HG03280 (cell line): ENCODE data around the gene REG4.
"Not testable (repeated sequence)": the region's sequence is repeated elsewhere in the genome, so short reads cannot be mapped to it uniquely, and the experiment has no call there.

Experiments used
- ATAC-seq: cut with Tn5 transposase; IDR thresholded peaks from one replicate; pipeline ENCODE4 v1.9.1; 2021; ENCODE audit warnings: mild to moderate bottlenecking, moderate library complexity; ENCODE audit not compliant: unreplicated experiment

The REG4 gene

GRCh38 chr1:119808491-119808890 lies 2.8 kb downstream of the REG4 start:
- ATAC-seq = no peak

DNA sequence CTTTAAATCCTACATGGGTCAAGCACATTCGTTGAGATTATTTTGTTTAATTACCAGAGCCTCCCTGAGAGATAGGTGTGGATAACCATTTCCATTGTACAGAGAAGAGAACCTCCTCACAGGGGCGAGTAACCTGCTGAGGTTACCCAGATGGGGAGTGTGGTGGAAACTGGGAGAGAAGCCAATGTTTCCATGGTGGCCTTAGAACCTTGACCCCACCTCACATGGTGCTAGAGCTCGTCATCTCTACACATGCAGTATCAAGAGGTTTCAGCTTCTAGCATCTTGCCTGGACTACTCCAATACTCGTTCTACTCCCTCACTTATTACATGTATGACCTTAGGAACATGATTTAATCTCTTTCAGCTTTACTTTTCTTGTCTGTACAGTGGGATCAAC lies 4.8 kb downstream of the REG4 start:
- no peak for ATAC-seq

DNA sequence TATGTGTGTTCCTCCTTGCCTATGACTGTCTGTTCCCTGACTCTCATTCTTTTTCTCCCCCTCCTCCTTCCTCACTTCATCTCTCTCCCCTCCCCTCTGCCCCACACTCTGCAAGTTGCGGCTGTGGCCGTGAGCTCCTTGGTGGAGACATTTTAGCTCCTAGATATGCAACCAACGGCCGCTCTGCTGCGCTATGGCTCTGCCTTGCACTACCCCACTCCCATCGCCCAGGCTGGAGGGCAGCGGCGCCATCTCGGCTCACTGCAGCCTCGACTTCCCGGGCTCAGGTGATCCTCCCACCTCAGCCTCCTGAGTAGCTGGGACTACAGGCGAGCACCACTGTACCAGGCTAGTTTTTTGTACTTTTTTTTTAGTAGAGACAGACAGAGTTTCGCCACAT lies 5.5 kb downstream of the REG4 start:
- no peak for ATAC-seq

- no peak for ATAC-seq
Measured at GRCh38 chr1:119805247-119805646, 6.0 kb downstream of the REG4 start.

GRCh38 chr1:119799599-119800177 lies 11.6 kb downstream of the REG4 start:
- no peak for ATAC-seq

- no peak for ATAC-seq
Measured at GRCh38 chr1:119799003-119799402, 12.3 kb downstream of the REG4 start.

- no peak for ATAC-seq
Measured at GRCh38 chr1:119797606-119798005, 13.7 kb downstream of the REG4 start.

DNA sequence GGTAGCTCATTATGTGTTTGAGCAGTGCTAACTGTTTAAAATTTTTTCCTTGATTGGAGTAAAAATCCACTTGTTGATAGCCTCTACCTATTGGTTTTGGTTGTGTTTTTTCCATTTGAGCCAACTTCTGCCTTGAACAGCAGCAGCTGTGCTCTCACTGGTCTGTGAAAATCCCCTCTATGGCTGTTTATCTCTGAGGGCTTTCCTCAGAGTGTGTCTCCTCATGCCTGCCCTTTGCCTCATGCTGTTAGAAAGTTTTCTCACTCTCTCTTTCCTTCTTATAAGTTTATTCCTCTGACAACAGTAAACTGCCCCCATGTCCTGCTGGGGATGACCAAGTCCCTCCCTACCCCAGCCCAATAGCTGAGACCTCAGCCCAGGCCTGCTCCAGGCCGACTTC lies 14.1 kb downstream of the REG4 start:
- no peak for ATAC-seq

DNA sequence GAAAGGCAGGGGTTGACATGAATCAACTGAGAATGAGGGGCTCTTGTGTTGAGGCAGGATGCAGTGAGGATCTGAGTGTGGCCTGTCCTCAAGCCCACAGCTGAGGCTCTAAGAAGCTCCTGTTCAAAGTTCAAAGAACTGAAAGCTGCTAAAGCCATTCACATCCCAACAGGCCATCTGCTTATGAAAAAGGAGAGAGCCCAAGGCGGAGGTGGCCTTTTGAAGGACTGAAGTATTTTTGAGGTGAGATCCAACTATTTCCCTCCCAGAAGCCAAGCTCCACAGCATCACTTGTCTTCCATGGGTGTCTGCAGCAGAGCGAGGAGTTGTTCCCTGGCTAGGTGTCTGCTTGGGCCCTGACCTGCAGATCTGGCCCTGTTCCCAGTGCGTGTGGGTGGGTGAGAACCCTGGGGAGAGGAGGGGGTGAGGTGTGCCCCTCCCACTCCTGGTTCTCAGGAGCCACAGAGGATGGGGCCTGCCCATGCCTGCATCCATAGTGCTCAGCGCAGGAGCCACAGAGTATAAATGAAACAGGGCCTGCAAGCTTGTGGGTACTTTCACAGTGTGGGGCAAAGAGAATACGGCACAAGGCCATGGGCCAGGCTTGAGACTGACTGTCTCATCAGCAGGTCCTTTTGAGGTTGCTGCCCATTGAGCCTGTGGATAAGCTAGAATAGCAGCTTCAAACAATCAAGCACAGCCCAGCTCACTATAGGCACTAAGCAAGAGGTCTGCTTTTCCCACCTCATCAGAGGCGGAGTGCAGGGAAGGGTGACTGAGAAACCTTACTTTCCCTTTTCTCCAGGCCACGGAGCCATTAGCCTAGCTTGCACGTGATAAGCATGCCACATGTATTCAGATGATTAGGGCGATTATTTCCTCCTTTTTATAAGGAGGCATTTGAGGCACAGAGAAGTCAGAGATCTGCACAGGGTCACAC lies 15.7 kb downstream of the REG4 start:
- ATAC-seq = no peak

- no peak for ATAC-seq
Measured at GRCh38 chr1:119794876-119795240, 16.4 kb downstream of the REG4 start.

- no peak for ATAC-seq
Measured at GRCh38 chr1:119794230-119794875, 16.9 kb downstream of the REG4 start.

DNA sequence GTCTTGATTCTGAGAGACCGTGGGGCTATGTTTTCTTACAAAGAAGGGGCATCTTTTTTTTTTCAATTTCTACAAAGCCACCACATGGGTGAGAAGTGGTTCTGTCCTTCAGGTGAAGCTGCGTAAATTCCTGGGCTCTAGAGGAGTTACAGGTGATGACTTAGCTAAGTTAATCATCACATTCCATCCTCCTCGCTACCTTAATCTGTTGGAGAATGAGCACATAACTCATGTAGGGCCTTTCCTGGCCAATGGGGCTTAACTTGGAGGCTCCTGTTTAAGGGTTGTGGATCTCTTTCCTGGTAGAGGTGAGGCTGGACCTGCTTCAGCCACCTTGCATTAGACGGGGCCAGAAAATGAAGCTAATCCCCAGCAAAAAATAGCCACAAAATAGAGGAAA lies 19.9 kb downstream of the REG4 start:
- ATAC-seq = no peak

DNA sequence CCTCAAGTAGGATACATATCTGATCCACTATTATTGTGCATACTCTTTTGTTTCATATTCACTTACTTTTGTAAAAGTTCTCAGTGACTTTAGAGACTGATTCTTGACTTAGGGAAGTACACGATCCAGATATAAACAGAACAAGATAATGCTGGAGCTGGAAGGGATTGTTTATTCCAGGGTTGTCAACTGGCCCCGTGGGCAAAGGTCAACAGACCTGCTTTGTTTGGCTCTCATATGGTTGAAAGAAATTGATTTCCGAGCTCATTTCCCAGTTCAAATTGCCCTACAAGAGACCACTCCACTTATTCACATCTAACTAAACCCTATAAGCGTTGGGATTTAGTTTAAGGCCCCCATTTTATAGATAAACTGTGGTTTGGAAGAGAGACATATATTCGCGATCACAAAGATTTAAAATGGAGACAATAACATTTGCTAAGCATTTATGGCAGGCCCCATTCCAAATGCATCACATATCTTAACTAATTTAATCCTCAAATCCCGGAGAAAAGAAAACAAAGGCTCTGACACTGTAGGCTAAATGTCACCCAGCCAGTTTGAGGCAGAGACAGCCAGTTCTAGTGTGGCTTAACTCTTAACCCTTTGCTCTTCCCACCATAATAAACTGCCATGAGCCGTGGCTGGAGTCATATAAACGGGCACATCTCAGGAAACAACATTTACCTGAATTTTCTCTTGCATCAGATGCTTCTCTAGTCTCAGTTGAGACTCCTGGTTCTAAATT lies 20.6 kb downstream of the REG4 start:
- ATAC-seq = no peak

- no peak for ATAC-seq
Measured at GRCh38 chr1:119787776-119788175, 23.5 kb downstream of the REG4 start.

- not testable (repeated sequence) for ATAC-seq
Measured at GRCh38 chr1:119786473-119787050, 24.7 kb downstream of the REG4 start.

- not testable (repeated sequence) for ATAC-seq
Measured at GRCh38 chr1:119786046-119786445, 25.2 kb downstream of the REG4 start.

DNA sequence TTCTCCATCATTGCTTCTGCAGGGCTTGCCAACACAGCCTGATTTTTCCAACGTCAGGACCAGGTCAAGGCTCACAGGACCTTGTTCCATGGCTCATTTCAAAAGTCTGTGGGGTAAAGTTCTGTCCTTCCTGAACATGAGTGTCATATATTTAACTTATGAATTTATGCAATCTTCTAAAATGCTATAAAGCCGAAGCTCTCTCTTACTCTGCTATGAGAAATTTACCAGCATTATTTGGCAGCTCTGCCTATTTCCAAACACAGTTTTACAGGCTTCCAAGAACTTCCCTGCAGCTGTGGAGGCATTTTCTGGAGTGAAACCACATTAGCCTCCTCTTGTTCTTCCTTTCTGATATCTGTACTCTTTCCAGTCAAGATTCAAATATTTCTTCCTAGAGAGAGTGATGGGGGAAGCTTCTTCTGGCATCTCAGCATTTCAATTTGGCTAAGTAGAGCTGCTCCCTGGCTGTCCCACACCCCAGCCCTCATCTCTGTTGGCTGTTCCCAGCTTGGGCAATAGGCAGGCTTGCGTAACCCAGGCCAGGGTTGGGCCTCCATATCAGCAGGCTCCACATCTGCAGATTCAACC lies 27.0 kb downstream of the REG4 start:
- ATAC-seq = no peak

DNA sequence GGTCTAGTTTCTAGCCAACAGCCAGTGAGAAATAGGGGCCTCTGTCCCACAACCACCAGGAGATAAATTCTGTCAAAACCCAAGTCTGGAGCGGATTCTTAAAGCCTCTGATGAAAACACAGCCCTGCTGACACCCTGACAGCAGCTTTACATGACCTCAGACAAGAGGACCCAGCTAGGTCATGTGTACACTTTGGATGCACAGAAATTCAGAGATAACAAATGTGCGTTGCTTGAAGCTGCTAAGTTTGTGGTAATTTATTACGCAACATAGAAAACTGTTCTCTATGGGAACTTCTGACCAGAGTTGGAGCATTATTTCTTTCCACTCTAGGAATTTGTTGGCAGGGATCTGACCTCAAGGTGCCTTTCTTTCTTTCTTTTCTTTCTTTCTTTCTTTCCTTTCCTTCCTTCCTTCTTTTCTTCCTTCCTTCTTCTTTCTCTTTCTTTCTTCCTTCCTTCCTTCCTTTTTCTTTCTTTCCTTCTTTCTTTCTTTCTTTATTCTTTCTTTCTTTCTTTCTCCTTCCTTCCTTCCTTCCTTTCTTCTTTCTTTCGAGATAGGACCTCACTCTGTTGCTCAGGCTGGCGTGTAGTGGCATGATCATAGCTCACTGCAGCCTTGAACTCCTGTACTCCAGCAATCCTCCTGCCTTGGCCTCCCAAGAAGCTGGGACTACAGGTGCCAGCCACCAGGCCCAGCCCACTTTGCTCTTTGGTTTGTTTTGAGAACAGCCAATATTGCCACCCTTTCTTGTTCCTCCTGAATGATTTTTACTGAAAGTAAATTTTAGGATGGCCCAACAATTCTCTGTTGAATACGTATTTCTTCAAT lies 27.7 kb downstream of the REG4 start:
- no peak for ATAC-seq

DNA sequence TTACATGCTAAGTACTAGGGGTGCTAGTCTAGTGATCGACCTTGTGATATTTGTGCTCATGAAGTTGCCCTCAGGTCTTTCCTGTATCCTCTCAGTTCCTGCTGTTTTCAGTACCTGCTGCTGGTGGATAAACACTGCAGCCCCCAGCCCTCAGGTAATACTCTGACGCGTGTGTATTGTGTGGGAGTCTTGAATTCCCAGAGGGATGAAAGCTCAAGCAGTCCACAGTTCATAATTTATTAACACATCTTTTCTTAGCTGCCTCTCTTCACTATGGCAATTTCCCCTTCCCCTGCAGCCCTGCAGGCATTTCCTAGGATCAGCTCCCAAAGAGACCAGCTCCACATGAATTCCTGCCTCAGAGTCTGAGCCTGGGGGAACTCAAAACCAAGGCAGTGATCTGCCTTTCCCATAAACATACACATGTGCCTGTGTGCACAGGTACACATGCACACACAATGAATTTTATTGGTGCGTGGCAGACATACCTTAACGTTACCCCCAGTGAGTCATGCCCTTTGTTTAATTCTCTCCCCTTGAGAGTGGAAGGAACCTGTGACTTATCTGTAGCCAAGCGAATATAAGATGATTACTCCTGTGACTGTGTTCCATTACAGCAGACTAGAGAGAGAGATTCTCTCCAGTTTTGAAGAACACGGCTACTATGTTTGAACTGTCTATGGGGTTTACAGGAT lies 28.5 kb downstream of the REG4 start:
- ATAC-seq = no peak
